ENCODE data around the gene TAPBPL.
A peak's percentile ranks its signal among the peaks of the same experiment; 100 is the strongest.

The TAPBPL gene

DNA sequence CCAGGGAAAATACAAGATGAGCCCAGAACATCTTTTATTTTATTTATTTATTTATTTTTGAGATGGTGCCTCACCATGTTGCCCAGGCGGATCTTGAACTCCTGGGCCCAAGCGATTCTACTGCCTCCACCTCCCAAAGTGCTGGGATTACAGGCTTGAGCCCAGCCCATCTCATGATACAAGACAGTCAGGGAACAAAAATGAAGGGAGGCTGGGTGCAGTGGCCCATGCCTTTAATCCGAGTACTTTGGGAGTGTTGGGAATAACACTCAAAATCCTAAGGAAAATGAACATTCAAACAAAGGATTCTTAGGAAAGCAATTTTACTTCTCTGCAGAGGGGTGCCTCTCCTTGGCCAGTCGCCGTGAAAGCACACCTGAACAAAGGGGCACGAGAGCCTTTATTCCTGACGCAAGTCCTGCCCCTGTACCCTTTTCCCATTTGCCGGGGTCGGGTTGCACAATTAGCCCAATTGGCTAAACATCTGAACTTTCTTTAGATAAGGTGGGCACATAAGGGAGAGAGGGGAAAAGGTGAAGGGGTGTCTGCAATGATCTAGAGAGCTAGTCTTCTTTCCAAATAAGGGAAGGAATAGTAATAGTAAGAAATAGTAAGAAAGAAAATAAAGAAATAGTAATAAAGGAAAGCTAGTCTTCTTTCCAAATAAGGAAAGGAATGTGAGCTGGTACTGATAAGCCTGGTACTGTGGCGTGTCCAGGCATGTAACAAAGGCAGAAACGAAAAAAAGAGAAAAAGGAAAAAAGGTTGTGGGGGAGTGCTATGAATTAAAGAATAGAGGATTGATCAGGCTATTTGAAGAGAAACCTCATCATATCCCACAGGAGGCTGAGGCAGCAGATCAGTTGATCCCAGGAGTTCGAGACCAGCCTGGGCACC, 55.5 kb downstream of the TAPBPL start:
- no peak for DNase-seq (ENCODE audit: low spot score)
- no peaks in the 10 kb centered on the region for H3K27me3 Mint-ChIP-seq (ENCODE audit: low read depth)
- peak overlapping the region; percentile 28 for H3K27ac Mint-ChIP-seq
- H3K9me3 Mint-ChIP-seq: no peaks in the 10 kb centered on the region
- H3K36me3 Mint-ChIP-seq (ENCODE audit: low read depth): peaks cover 46% of the 10 kb centered on the region
- no peak overlapping the region for H3K4me3 Mint-ChIP-seq
- peaks cover 3% of the 10 kb centered on the region for H3K4me1 Mint-ChIP-seq (ENCODE audit: low read depth)

DNA sequence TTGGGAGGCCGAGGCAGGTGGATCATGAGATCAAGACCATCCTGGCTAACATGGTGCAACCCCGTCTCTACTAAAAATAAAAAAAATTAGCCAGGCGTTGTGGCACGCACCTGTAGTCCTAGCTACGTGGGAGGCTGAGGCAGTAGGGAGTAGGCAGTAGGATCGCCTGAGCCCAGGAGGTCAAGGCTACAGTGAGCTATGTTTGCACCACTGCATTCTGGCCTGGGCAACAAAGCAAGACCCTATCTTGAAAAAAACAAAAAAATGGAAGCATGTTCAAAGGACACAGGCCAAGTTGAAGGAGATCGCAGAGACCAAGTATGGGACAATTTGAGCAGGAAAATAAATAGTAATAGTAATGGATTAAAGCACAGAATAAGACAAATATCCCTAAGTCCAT, 56.2 kb downstream of the TAPBPL start:
- Mint-ChIP-seq H3K27ac (no peak overlapping the region), H3K4me1 (ENCODE audit: low read depth) (peaks cover 3% of the 10 kb centered on the region), H3K36me3 (ENCODE audit: low read depth) (peaks cover 50% of the 10 kb centered on the region), H3K4me3 (no peak overlapping the region), H3K27me3 (ENCODE audit: low read depth) (no peaks in the 10 kb centered on the region), H3K9me3 (no peaks in the 10 kb centered on the region)
- DNase-seq (ENCODE audit: low spot score): no peak

All from T-helper 2 cell treated with Interferon-gamma antibody and Interleukin-4, amounts not matched to agents 5 μg/mL and 100 μg/mL, for 36 hours (primary cell).